GM12878 (cell line): Measurements from ENCODE around the gene ZIC5.

Source experiments
- CBX5 ChIP-seq: sonication (generic); IDR thresholded peaks from 2 replicates; pipeline ENCODE4 v1.6.1; 2016; ENCODE audit warnings: low read depth, moderate library complexity, mild to moderate bottlenecking, inconsistent platforms
- FOXM1 ChIP-seq: IDR thresholded peaks from 2 replicates; pipeline ENCODE4 v1.6.1; 2012; ENCODE audit warnings: low read depth, mild to moderate bottlenecking, inconsistent platforms, low read length, moderate library complexity
- IKZF1 ChIP-seq: fragments of 450-650 bp; conservative IDR thresholded peaks from 2 replicates; pipeline ENCODE4 v1.6.1; 2017; ENCODE audit warnings: antibody characterized with exemption, mild to moderate bottlenecking
- MXI1 ChIP-seq: fragments of 150-350 bp; IDR thresholded peaks from 2 replicates; pipeline ENCODE4 v1.6.1; 2011; ENCODE audit warnings: low read depth, mild to moderate bottlenecking, inconsistent platforms, low read length, improper control_type of control experiment
- PAX5 ChIP-seq: IDR thresholded peaks from 2 replicates; pipeline ENCODE4 v1.6.1; 2011; ENCODE audit warnings: low read depth, low read length, borderline replicate concordance
- POLR2A ChIP-seq: IDR thresholded peaks from 2 replicates; pipeline ENCODE4 v1.6.1; 2011; ENCODE audit warnings: low read depth, mild to moderate bottlenecking, low read length
- SUZ12 ChIP-seq: fragments of 200-600 bp; sonication (generic); IDR thresholded peaks from one replicate; pipeline ENCODE4 v1.6.1; 2018; ENCODE audit warnings: antibody characterized with exemption, mild to moderate bottlenecking; ENCODE audit not compliant: unreplicated experiment
- TCF12 ChIP-seq: IDR thresholded peaks from 2 replicates; pipeline ENCODE4 v1.6.1; 2011; ENCODE audit warnings: low read depth, mild to moderate bottlenecking, low read length
- TF ChIP-seq, protein P1 (sequence below): IDR thresholded peaks from 2 replicates; pipeline ENCODE4 v1.6.1; 2011; ENCODE audit warnings: borderline replicate concordance, low read depth, mild to moderate bottlenecking, moderate library complexity, low read length; ENCODE audit not compliant: insufficient read depth, poor library complexity, severe bottlenecking
- TF ChIP-seq, protein P2 (sequence below), 3 experiments: IDR thresholded peaks in 2 of 3; conservative IDR thresholded peaks in 1 of 3; 2 replicates each; pipeline ENCODE4 v1.5.1; 2011; ENCODE audit warnings: low read depth in 3 of 3, low read length in 3 of 3, mild to moderate bottlenecking in 3 of 3, control low read depth in 2 of 3, moderate library complexity in 2 of 3, inconsistent platforms in 1 of 3, mixed read lengths in 1 of 3; ENCODE audit not compliant: control insufficient read depth in 2 of 3, insufficient read depth in 1 of 3; ENCODE audit errors: extremely low read depth in 1 of 3
- TF ChIP-seq, protein P3 (sequence below): IDR thresholded peaks from 2 replicates; pipeline ENCODE4 v1.6.1; 2011; ENCODE audit warnings: low read depth, low read length, improper control_type of control experiment, borderline replicate concordance
- TF ChIP-seq, protein P4 (sequence below): IDR thresholded peaks from 2 replicates; pipeline ENCODE4 v1.6.1; 2012; ENCODE audit warnings: low read length, inconsistent platforms
- TF ChIP-seq, protein P5 (sequence below): fragments of 450-650 bp; formaldehyde crosslinking; IDR thresholded peaks from 2 replicates; pipeline ENCODE4 v1.5.0; 2022; ENCODE audit warnings: mild to moderate bottlenecking, missing genetic modification characterization

DNA sequence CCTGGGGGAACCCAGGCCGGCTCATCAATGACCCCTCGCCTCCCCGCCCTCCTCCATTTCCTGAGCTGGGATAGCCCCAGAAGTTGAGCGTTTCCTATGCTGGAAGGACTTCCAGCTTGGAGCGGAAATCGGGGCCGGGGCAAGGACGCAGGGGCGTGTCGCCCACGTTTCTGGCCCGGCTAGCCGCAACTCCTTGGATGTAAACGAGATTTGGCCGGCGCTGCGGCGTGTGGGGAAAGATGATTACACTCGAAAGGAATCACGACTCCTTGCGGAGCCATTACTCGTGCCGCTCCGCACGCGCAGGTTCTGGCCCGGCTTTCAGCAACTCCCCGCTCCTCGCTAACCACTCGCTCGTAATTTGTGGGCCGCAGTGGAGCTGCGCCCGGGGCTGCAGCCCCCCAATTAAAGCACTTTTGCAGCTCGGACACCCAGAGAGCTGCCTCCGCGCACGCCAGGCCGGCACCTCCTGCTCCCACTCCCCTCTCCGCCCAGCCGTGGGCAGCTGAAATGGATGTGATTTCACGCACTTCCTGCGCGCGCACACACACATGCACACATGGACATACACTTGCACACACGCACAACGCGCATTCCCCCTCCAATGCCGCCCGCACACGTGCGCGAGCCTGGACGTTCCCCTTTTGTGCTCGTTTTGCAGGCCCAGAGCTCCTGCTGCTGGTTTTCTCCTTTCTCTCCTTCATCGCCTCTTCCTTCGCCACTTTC lies 15.7 kb downstream of the ZIC5 start:
- TF ChIP-seq, protein P1, sequence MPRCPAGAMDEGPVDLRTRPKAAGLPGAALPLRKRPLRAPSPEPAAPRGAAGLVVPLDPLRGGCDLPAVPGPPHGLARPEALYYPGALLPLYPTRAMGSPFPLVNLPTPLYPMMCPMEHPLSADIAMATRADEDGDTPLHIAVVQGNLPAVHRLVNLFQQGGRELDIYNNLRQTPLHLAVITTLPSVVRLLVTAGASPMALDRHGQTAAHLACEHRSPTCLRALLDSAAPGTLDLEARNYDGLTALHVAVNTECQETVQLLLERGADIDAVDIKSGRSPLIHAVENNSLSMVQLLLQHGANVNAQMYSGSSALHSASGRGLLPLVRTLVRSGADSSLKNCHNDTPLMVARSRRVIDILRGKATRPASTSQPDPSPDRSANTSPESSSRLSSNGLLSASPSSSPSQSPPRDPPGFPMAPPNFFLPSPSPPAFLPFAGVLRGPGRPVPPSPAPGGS, result no peak
- TF ChIP-seq, protein P2, sequence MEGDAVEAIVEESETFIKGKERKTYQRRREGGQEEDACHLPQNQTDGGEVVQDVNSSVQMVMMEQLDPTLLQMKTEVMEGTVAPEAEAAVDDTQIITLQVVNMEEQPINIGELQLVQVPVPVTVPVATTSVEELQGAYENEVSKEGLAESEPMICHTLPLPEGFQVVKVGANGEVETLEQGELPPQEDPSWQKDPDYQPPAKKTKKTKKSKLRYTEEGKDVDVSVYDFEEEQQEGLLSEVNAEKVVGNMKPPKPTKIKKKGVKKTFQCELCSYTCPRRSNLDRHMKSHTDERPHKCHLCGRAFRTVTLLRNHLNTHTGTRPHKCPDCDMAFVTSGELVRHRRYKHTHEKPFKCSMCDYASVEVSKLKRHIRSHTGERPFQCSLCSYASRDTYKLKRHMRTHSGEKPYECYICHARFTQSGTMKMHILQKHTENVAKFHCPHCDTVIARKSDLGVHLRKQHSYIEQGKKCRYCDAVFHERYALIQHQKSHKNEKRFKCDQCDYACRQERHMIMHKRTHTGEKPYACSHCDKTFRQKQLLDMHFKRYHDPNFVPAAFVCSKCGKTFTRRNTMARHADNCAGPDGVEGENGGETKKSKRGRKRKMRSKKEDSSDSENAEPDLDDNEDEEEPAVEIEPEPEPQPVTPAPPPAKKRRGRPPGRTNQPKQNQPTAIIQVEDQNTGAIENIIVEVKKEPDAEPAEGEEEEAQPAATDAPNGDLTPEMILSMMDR (IDR thresholded peaks at IDR 0.05 in 2 of 3, conservative IDR thresholded peaks at IDR 0.05 in 1 of 3; ENCODE audit: control insufficient read depth in 2 of 3, extremely low read depth in 1 of 3, insufficient read depth in 1 of 3, low read depth in 3 of 3, low read length in 3 of 3), result no peak
- TF ChIP-seq TCF12 (no peak), MXI1 (no peak), SUZ12 (no peak), CBX5 (no peak), POLR2A (no peak), FOXM1 (no peak), PAX5 (no peak), IKZF1 (no peak)
- TF ChIP-seq, protein P3, sequence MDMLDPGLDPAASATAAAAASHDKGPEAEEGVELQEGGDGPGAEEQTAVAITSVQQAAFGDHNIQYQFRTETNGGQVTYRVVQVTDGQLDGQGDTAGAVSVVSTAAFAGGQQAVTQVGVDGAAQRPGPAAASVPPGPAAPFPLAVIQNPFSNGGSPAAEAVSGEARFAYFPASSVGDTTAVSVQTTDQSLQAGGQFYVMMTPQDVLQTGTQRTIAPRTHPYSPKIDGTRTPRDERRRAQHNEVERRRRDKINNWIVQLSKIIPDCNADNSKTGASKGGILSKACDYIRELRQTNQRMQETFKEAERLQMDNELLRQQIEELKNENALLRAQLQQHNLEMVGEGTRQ, result no peak
- TF ChIP-seq, protein P4, sequence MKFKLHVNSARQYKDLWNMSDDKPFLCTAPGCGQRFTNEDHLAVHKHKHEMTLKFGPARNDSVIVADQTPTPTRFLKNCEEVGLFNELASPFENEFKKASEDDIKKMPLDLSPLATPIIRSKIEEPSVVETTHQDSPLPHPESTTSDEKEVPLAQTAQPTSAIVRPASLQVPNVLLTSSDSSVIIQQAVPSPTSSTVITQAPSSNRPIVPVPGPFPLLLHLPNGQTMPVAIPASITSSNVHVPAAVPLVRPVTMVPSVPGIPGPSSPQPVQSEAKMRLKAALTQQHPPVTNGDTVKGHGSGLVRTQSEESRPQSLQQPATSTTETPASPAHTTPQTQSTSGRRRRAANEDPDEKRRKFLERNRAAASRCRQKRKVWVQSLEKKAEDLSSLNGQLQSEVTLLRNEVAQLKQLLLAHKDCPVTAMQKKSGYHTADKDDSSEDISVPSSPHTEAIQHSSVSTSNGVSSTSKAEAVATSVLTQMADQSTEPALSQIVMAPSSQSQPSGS, result no peak
- TF ChIP-seq, protein P5, sequence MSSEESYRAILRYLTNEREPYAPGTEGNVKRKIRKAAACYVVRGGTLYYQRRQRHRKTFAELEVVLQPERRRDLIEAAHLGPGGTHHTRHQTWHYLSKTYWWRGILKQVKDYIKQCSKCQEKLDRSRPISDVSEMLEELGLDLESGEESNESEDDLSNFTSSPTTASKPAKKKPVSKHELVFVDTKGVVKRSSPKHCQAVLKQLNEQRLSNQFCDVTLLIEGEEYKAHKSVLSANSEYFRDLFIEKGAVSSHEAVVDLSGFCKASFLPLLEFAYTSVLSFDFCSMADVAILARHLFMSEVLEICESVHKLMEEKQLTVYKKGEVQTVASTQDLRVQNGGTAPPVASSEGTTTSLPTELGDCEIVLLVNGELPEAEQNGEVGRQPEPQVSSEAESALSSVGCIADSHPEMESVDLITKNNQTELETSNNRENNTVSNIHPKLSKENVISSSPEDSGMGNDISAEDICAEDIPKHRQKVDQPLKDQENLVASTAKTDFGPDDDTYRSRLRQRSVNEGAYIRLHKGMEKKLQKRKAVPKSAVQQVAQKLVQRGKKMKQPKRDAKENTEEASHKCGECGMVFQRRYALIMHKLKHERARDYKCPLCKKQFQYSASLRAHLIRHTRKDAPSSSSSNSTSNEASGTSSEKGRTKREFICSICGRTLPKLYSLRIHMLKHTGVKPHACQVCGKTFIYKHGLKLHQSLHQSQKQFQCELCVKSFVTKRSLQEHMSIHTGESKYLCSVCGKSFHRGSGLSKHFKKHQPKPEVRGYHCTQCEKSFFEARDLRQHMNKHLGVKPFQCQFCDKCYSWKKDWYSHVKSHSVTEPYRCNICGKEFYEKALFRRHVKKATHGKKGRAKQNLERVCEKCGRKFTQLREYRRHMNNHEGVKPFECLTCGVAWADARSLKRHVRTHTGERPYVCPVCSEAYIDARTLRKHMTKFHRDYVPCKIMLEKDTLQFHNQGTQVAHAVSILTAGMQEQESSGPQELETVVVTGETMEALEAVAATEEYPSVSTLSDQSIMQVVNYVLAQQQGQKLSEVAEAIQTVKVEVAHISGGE, result no peak
